ENCODE results near the gene MTHFD2L. TPM values are rescaled to one million over a fixed set of nuclear protein-coding genes. Genes with fewer than 3 reads are reported as not detected.

Gene MTHFD2L
- total and polyA plus RNA-seq, 2 donors (not counting 3 experiments of a cell fraction or from before 2014, with no cell fraction given): 6.9 to 15.2 TPM

GRCh38 chr4:74325886-74326285, 168.0 kb downstream of the MTHFD2L start:
- Histone ChIP-seq H3K79me2 (ENCODE audit: control insufficient read depth, insufficient read depth, low read length) (no peaks in the 10 kb centered on the region), H3K9me3 (replicated peaks; ENCODE audit: control insufficient read depth, insufficient read depth, low read length) (no peaks in the 10 kb centered on the region), H3K27ac (ENCODE audit: insufficient read depth, low read depth, low read length) (no peak overlapping the region), H3K9me1 (replicated peaks; ENCODE audit: control insufficient read depth, extremely low read depth, insufficient read depth, low read length) (no peaks in the 10 kb centered on the region), H4K20me1 (replicated peaks; ENCODE audit: control insufficient read depth, extremely low read depth, insufficient read depth, low read length) (no peaks in the 10 kb centered on the region), H3K4me1 (ENCODE audit: control insufficient read depth, extremely low read depth, insufficient read depth, low read length) (peaks cover 20% of the 10 kb centered on the region), H3K36me3 (ENCODE audit: control insufficient read depth in 2 of 2, extremely low read depth in 1 of 2, insufficient read depth in 2 of 2, low read length in 2 of 2) (no peaks in the 10 kb centered on the region), H3K9ac (replicated peaks; ENCODE audit: extremely low read depth, insufficient read depth, low read length) (no peak overlapping the region), H3K4me3 (replicated peaks in 1 of 3; ENCODE audit: insufficient read depth in 1 of 3, low read depth in 1 of 3, low read length in 3 of 3) (no peak overlapping the region), H3K27me3 (ENCODE audit: control insufficient read depth in 2 of 2, insufficient read depth in 2 of 2, low read length in 2 of 2) (no peaks in the 10 kb centered on the region), H2AFZ (ENCODE audit: low read depth, low read length) (no peak overlapping the region), H3K4me2 (ENCODE audit: insufficient read depth, low read length) (no peak overlapping the region)
- POLR2A ChIA-PET: no interaction called here
- no peak for DNase-seq (ENCODE audit: low read depth, low spot score)
- no TSS peak for BruUV-seq (replicated peaks)
- intact Hi-C loops (cut with micrococcal nuclease) (loop anchor here (10.0 kb wide), 1 partner anchor 609 kb away; the partner anchor contains the start of gene PARM1), dilution Hi-C loops (cut with MboI; ENCODE audit: extremely low pct_ligation_motif_present, low sequenced_read_pairs) (no loop called here)
- CTCF ChIA-PET: interaction anchor here (0.9 kb wide), 1 partner anchor 350 kb away, joined by 3 read pairs; no protein-coding TSS in a partner anchor
- TF ChIP-seq POLR2AphosphoS5 (IDR thresholded peaks at IDR 0.05; ENCODE audit: insufficient read depth, low read depth, low read length) (no peak), EZH2 (IDR thresholded peaks at IDR 0.05; ENCODE audit: borderline replicate concordance, low read depth, low read length, severe bottlenecking) (no peak), GATA2 (IDR thresholded peaks at IDR 0.05; ENCODE audit: insufficient read depth, insufficient read length, low read depth, low read length) (no peak), CTCF (IDR thresholded peaks at IDR 0.05; ENCODE audit: extremely low read depth in 1 of 2, insufficient read depth in 1 of 2, low read depth in 1 of 2, low read length in 2 of 2) (no peak), FOS (IDR thresholded peaks at IDR 0.05; ENCODE audit: borderline replicate concordance, insufficient read depth, low read length) (no peak), MAX (IDR thresholded peaks at IDR 0.05; ENCODE audit: insufficient read depth, insufficient read length) (no peak), JUN (IDR thresholded peaks at IDR 0.05; ENCODE audit: borderline replicate concordance, insufficient read depth, insufficient read length, low read depth) (no peak), MYC (IDR thresholded peaks at IDR 0.05; ENCODE audit: low read depth, low read length) (no peak), POLR2A (IDR thresholded peaks at IDR 0.05; ENCODE audit: low read depth, low read length) (no peak)
- no peak for FAIRE-seq
